Fibroblast of lung (primary cell): ENCODE measurements around the gene ZFHX2. TPM values are rescaled to one million over a fixed set of nuclear protein-coding genes. Genes with fewer than 3 reads are reported as not detected.

Experiments
- DNase-seq, 2 donors: peaks; one replicate each; pipeline versions ENCODE4 v3.0.0 to v3.0.0-alpha.2; 2010; ENCODE audit warnings: low read depth in 2 of 2
- H2AFZ ChIP-seq: 2 replicates; pipeline ENCODE4 v1.5.1; 2012; ENCODE audit warnings: low read length, control low read depth, inconsistent platforms
- H3K27ac ChIP-seq: 2 replicates; pipeline ENCODE4 v1.5.1; 2011; ENCODE audit warnings: low read length, control low read depth; ENCODE audit not compliant: insufficient read depth
- H3K27me3 ChIP-seq: 2 replicates; pipeline ENCODE4 v1.5.1; 2011; ENCODE audit warnings: mild to moderate bottlenecking, low read length; ENCODE audit not compliant: control insufficient read depth, insufficient read depth
- H3K36me3 ChIP-seq: 2 replicates; pipeline ENCODE4 v1.5.1; 2011; ENCODE audit warnings: low read length; ENCODE audit not compliant: control insufficient read depth, insufficient read depth
- H3K4me1 ChIP-seq: 2 replicates; pipeline ENCODE4 v1.5.1; 2011; ENCODE audit warnings: low read length; ENCODE audit not compliant: control insufficient read depth, insufficient read depth; ENCODE audit errors: extremely low read depth
- H3K4me2 ChIP-seq: 2 replicates; pipeline ENCODE4 v1.5.1; 2011; ENCODE audit warnings: low read length, control low read depth; ENCODE audit not compliant: insufficient read depth; ENCODE audit errors: extremely low read depth
- H3K4me3 ChIP-seq, 4 experiments: fragments of 200-600 bp in 1 of 4; sonication (generic) in 1 of 4; replicated peaks in 1 of 4; 2 replicates each; pipeline ENCODE4 v1.5.1; 2011 to 2016; ENCODE audit warnings: low read length in 4 of 4, low read depth in 3 of 4, mild to moderate bottlenecking in 3 of 4, control low read depth in 2 of 4, inconsistent platforms in 1 of 4, mixed read lengths in 1 of 4; ENCODE audit not compliant: insufficient read depth in 1 of 4; ENCODE audit errors: control extremely low read depth in 1 of 4
- H3K79me2 ChIP-seq: 2 replicates; pipeline ENCODE4 v1.5.1; 2012; ENCODE audit warnings: mild to moderate bottlenecking, low read length, inconsistent platforms; ENCODE audit not compliant: control insufficient read depth, insufficient read depth
- H3K9ac ChIP-seq: 2 replicates; pipeline ENCODE4 v1.5.1; 2011; ENCODE audit warnings: mild to moderate bottlenecking, low read length, control low read depth; ENCODE audit not compliant: insufficient read depth
- H3K9me3 ChIP-seq: 2 replicates; pipeline ENCODE4 v1.5.1; 2012; ENCODE audit warnings: low read depth, low read length; ENCODE audit not compliant: control insufficient read depth, insufficient read depth
- H4K20me1 ChIP-seq: 2 replicates; pipeline ENCODE4 v1.5.1; 2011; ENCODE audit warnings: low read length; ENCODE audit not compliant: control insufficient read depth, insufficient read depth; ENCODE audit errors: extremely low read depth
- EZH2 ChIP-seq: IDR thresholded peaks from 2 replicates; pipeline ENCODE4 v1.5.1; 2012; ENCODE audit warnings: low read length, control low read depth, mild to moderate bottlenecking; ENCODE audit errors: missing control alignments
- polyA plus RNA-seq, 2 donors: library from polyadenylated mRNA; depleted of rRNA in 1 of 2; stranded (reverse) in 1 of 2; unstranded in 1 of 2; fragments of >200 nt; gene quantifications; 2 replicates each; pipeline ENCODE4 v1.2.1, GENCODE V29; 2011 to 2012; ENCODE audit warnings: missing spikeins in 1 of 2
- total RNA-seq: library from RNA; depleted of rRNA; stranded (reverse); fragments of >200 nt; gene quantifications from 2 replicates; pipeline ENCODE4 v1.2.1, GENCODE V29; 2014
- TF ChIP-seq, protein P1 (sequence below), 2 donors: IDR thresholded peaks in 1 of 2; conservative IDR thresholded peaks in 1 of 2; 1 replicate in 1 of 2; 2 replicates in 1 of 2; pipeline ENCODE4 v1.5.1; 2011 to 2012; ENCODE audit warnings: low read length in 2 of 2, control low read depth in 1 of 2, inconsistent platforms in 1 of 2, low read depth in 1 of 2, mild to moderate bottlenecking in 1 of 2

The ZFHX2 gene
- total and polyA plus RNA-seq, 2 donors (not counting 1 experiment from before 2014, with no cell fraction given), result 0.33 TPM; not detected in 1

DNA sequence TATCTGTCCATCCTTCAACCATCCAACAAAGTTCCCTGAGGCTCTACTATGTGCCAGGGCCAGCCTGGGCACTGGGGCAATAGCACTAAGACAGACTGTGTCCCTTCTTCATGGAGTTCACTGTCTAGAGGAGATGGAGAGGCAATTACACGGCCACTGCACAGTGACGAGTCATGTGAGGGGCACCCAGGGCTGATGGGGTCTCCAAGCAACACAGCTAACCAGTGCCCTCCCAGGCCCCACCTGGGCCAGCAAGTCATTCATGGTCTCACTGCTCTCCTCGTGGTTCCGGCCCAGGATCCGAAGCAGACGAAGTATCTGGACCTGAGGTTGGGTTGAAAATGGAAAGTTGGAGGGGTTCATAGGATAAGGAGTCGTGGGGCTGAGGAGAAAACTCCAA, 13.3 kb upstream of the ZFHX2 start:
- DNase-seq, result no peak
- no peaks in the 10 kb centered on the region for H3K27me3 ChIP-seq
- H4K20me1 ChIP-seq, result no peaks in the 10 kb centered on the region
- no peaks in the 10 kb centered on the region for H3K9me3 ChIP-seq
- no peak overlapping the region for H3K4me2 ChIP-seq
- no peaks in the 10 kb centered on the region for H3K36me3 ChIP-seq
- H3K4me1 ChIP-seq, result no peaks in the 10 kb centered on the region
- H3K4me3 ChIP-seq, result no peak overlapping the region
- TF ChIP-seq EZH2, result no peak
- TF ChIP-seq, protein P1, sequence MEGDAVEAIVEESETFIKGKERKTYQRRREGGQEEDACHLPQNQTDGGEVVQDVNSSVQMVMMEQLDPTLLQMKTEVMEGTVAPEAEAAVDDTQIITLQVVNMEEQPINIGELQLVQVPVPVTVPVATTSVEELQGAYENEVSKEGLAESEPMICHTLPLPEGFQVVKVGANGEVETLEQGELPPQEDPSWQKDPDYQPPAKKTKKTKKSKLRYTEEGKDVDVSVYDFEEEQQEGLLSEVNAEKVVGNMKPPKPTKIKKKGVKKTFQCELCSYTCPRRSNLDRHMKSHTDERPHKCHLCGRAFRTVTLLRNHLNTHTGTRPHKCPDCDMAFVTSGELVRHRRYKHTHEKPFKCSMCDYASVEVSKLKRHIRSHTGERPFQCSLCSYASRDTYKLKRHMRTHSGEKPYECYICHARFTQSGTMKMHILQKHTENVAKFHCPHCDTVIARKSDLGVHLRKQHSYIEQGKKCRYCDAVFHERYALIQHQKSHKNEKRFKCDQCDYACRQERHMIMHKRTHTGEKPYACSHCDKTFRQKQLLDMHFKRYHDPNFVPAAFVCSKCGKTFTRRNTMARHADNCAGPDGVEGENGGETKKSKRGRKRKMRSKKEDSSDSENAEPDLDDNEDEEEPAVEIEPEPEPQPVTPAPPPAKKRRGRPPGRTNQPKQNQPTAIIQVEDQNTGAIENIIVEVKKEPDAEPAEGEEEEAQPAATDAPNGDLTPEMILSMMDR (conservative IDR thresholded peaks at IDR 0.05 in 1 of 2, IDR thresholded peaks at IDR 0.05 in 1 of 2; ENCODE audit: low read depth in 1 of 2, low read length in 2 of 2), result no peak
- no peak overlapping the region for H3K9ac ChIP-seq
- no peak overlapping the region for H2AFZ ChIP-seq
- H3K27ac ChIP-seq, result no peak overlapping the region
- H3K79me2 ChIP-seq, result no peaks in the 10 kb centered on the region

DNA sequence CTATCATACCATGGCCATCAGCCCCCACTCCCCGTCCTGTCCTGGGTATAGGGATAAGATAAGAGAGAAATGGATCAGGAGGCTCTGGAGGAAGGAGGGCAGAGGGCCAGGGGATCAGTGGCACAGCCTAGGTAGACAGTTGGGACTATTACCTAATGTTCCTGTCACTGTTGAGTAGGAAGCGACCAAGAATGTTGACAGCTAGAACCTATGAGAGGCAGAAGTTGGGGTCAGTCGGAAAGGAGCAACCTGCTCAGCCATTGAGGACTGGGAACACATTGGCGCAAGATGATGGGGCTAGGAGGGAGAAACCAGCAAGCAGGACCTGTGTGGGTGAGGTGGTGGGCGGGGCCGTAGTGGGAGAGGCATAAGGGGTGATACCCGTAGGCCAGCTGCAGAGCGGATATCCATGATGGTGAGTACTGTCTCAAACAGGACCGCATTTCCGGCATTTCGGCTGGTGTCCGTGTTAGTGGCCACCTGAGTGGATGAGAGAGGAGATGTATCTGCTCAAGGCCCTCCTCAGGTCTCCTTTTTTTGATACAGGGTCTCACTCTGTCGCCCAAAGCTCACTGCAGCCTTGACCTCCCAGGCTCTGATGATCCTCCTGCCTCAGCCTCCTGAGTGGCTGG, 12.7 kb upstream of the ZFHX2 start:
- Histone ChIP-seq H3K27me3 (no peaks in the 10 kb centered on the region), H3K36me3 (no peaks in the 10 kb centered on the region), H3K4me2 (no peak overlapping the region), H4K20me1 (no peaks in the 10 kb centered on the region), H3K4me1 (no peaks in the 10 kb centered on the region), H3K9me3 (no peaks in the 10 kb centered on the region), H3K4me3 (no peak overlapping the region), H3K79me2 (no peaks in the 10 kb centered on the region), H3K27ac (no peak overlapping the region), H3K9ac (no peak overlapping the region), H2AFZ (no peak overlapping the region)
- no peak for DNase-seq
- no peak for TF ChIP-seq EZH2
- TF ChIP-seq, protein P1 (conservative IDR thresholded peaks at IDR 0.05 in 1 of 2, IDR thresholded peaks at IDR 0.05 in 1 of 2; ENCODE audit: low read depth in 1 of 2, low read length in 2 of 2), result no peak

- no peak overlapping the region for H3K27ac ChIP-seq
- H3K4me1 ChIP-seq, result no peaks in the 10 kb centered on the region
- TF ChIP-seq, protein P1 (conservative IDR thresholded peaks at IDR 0.05 in 1 of 2, IDR thresholded peaks at IDR 0.05 in 1 of 2; ENCODE audit: low read depth in 1 of 2, low read length in 2 of 2), result no peak
- no peak for TF ChIP-seq EZH2
- no peaks in the 10 kb centered on the region for H3K79me2 ChIP-seq
- H3K27me3 ChIP-seq, result no peaks in the 10 kb centered on the region
- no peak overlapping the region for H3K9ac ChIP-seq
- H3K36me3 ChIP-seq, result no peaks in the 10 kb centered on the region
- no peak overlapping the region for H3K4me2 ChIP-seq
- no peaks in the 10 kb centered on the region for H4K20me1 ChIP-seq
- no peak overlapping the region for H3K4me3 ChIP-seq
- no peak for DNase-seq
- no peaks in the 10 kb centered on the region for H3K9me3 ChIP-seq
- no peak overlapping the region for H2AFZ ChIP-seq
Observed at GRCh38 chr14:23563473-23564180, 12.1 kb upstream of the ZFHX2 start.
